H9 (cell line): ENCODE results near the gene MPP2. TPM values are rescaled to one million over a fixed set of nuclear protein-coding genes. Genes with fewer than 3 reads are reported as not detected.

ENCODE experiments used
- DNase-seq: peaks from one replicate; pipeline ENCODE4 v3.0.0-alpha.2; 2017
- H2AFZ ChIP-seq: one replicate; pipeline ENCODE4 v1.6.1; 2013; ENCODE audit warnings: mild to moderate bottlenecking, low read length, control low read depth, moderate library complexity
- H2AK5ac ChIP-seq: 2 replicates; pipeline ENCODE4 v1.6.1; 2013; ENCODE audit warnings: low read length, control low read depth, mixed read lengths; ENCODE audit not compliant: insufficient read length
- H2BK120ac ChIP-seq: one replicate; pipeline ENCODE4 v1.6.1; 2013; ENCODE audit warnings: low read depth, mild to moderate bottlenecking, low read length, control low read depth, inconsistent platforms; ENCODE audit not compliant: poor library complexity, severe bottlenecking
- H2BK12ac ChIP-seq: 2 replicates; pipeline ENCODE4 v1.6.1; 2013; ENCODE audit warnings: low read length, control low read depth, mixed read lengths, low read depth; ENCODE audit not compliant: insufficient read length
- H2BK15ac ChIP-seq: 2 replicates; pipeline ENCODE4 v1.6.1; 2013; ENCODE audit warnings: low read depth, low read length, control low read depth
- H2BK20ac ChIP-seq: one replicate; pipeline ENCODE4 v1.6.1; 2013; ENCODE audit warnings: low read depth, mild to moderate bottlenecking, low read length, control low read depth, inconsistent platforms; ENCODE audit not compliant: poor library complexity, severe bottlenecking
- H2BK5ac ChIP-seq: 2 replicates; pipeline ENCODE4 v1.6.1; 2013; ENCODE audit warnings: low read length, control low read depth, mixed read lengths; ENCODE audit not compliant: insufficient read length
- H3K14ac ChIP-seq: 2 replicates; pipeline ENCODE4 v1.6.1; 2013; ENCODE audit warnings: low read length, control low read depth; ENCODE audit not compliant: insufficient read depth
- H3K18ac ChIP-seq: 2 replicates; pipeline ENCODE4 v1.6.1; 2013; ENCODE audit warnings: low read depth, mild to moderate bottlenecking, mixed read lengths, low read length, control low read depth; ENCODE audit not compliant: insufficient read length
- H3K23ac ChIP-seq: 2 replicates; pipeline ENCODE4 v1.6.1; 2013; ENCODE audit warnings: low read length, control low read depth, mixed read lengths, low read depth; ENCODE audit not compliant: insufficient read length
- H3K23me2 ChIP-seq: 2 replicates; pipeline ENCODE4 v1.6.1; 2013; ENCODE audit warnings: low read depth, mild to moderate bottlenecking, mixed read lengths, low read length, control low read depth; ENCODE audit not compliant: insufficient read length, poor library complexity, severe bottlenecking
- H3K27ac ChIP-seq: 2 replicates; pipeline ENCODE4 v1.5.1; 2013; ENCODE audit warnings: low read length, control low read depth, mixed read lengths, low read depth; ENCODE audit not compliant: insufficient read length
- H3K27me3 ChIP-seq: 2 replicates; pipeline ENCODE4 v1.6.1; 2013; ENCODE audit warnings: low read length, control low read depth, inconsistent platforms; ENCODE audit not compliant: insufficient read depth
- H3K4ac ChIP-seq: 2 replicates; pipeline ENCODE4 v1.6.1; 2013; ENCODE audit warnings: low read depth, mild to moderate bottlenecking, control low read depth, inconsistent platforms, low read length, moderate library complexity
- H3K4me1 ChIP-seq: 2 replicates; pipeline ENCODE4 v1.6.1; 2013; ENCODE audit warnings: low read length, control low read depth, inconsistent platforms; ENCODE audit not compliant: insufficient read depth
- H3K4me2 ChIP-seq: 2 replicates; pipeline ENCODE4 v1.6.1; 2013; ENCODE audit warnings: low read length, control low read depth, mixed read lengths; ENCODE audit not compliant: insufficient read length, insufficient read depth
- H3K56ac ChIP-seq: 2 replicates; pipeline ENCODE4 v1.6.1; 2013; ENCODE audit warnings: low read depth, mild to moderate bottlenecking, mixed read lengths, low read length, control low read depth; ENCODE audit not compliant: insufficient read length
- H3K79me1 ChIP-seq: 2 replicates; pipeline ENCODE4 v1.6.1; 2013; ENCODE audit warnings: low read depth, mild to moderate bottlenecking, moderate library complexity, low read length, control low read depth, inconsistent platforms; ENCODE audit not compliant: insufficient read depth, poor library complexity, severe bottlenecking
- H3K79me2 ChIP-seq: 2 replicates; pipeline ENCODE4 v1.6.1; 2013; ENCODE audit warnings: low read length, control low read depth, inconsistent platforms; ENCODE audit not compliant: insufficient read depth
- H3K9ac ChIP-seq: 2 replicates; pipeline ENCODE4 v1.6.1; 2013; ENCODE audit warnings: low read length, control low read depth, mixed read lengths; ENCODE audit not compliant: insufficient read length; ENCODE audit errors: extremely low read depth
- H3K9me3 ChIP-seq: one replicate; pipeline ENCODE4 v1.6.1; 2013; ENCODE audit warnings: low read depth, low read length, inconsistent platforms; ENCODE audit not compliant: control insufficient read depth
- H3T11ph ChIP-seq: one replicate; pipeline ENCODE4 v1.6.1; 2013; ENCODE audit warnings: mild to moderate bottlenecking, low read length, control low read depth, inconsistent platforms
- H4K20me1 ChIP-seq: one replicate; pipeline ENCODE4 v1.6.1; 2013; ENCODE audit not compliant: control insufficient read depth, insufficient read length, insufficient read depth
- H4K5ac ChIP-seq: 2 replicates; pipeline ENCODE4 v1.6.1; 2013; ENCODE audit warnings: low read depth, mild to moderate bottlenecking, mixed read lengths, low read length, control low read depth; ENCODE audit not compliant: insufficient read length
- H4K8ac ChIP-seq: replicated peaks from 2 replicates; pipeline ENCODE4 v1.6.1; 2013; ENCODE audit warnings: low read length, control low read depth, mixed read lengths, low read depth; ENCODE audit not compliant: insufficient read length
- H4K91ac ChIP-seq: 2 replicates; pipeline ENCODE4 v1.6.1; 2013; ENCODE audit warnings: low read depth, mild to moderate bottlenecking, moderate library complexity, mixed read lengths, low read length, control low read depth; ENCODE audit not compliant: insufficient read length
- H3K27ac Mint-ChIP-seq, 3 experiments: 2 replicates in 2 of 3; 3 replicates in 1 of 3; pipeline ENCODE4 v1.8.0; 2020 to 2021; ENCODE audit warnings: mixed read lengths in 3 of 3, mild to moderate bottlenecking in 1 of 3, moderate library complexity in 1 of 3
- H3K27me3 Mint-ChIP-seq: 2 replicates; pipeline ENCODE4 v1.8.0; 2021; ENCODE audit warnings: low read depth, mild to moderate bottlenecking, moderate library complexity, mixed read lengths
- H3K36me3 Mint-ChIP-seq, 3 experiments: 2 replicates in 2 of 3; 3 replicates in 1 of 3; pipeline ENCODE4 v1.8.0; 2020 to 2021; ENCODE audit warnings: low read depth in 3 of 3, mixed read lengths in 3 of 3; ENCODE audit not compliant: insufficient read depth in 1 of 3
- H3K4me1 Mint-ChIP-seq, 2 experiments: 2 replicates each; pipeline ENCODE4 v1.8.0; 2020; ENCODE audit warnings: mixed read lengths in 2 of 2
- H3K4me3 Mint-ChIP-seq, 2 experiments: 2 replicates in 1 of 2; 3 replicates in 1 of 2; pipeline ENCODE4 v1.8.0; 2020 to 2021; ENCODE audit warnings: mild to moderate bottlenecking in 2 of 2, mixed read lengths in 2 of 2, moderate library complexity in 1 of 2
- H3K9me3 Mint-ChIP-seq, 2 experiments: 2 replicates in 1 of 2; 3 replicates in 1 of 2; pipeline ENCODE4 v1.8.0; 2020; ENCODE audit warnings: mild to moderate bottlenecking in 2 of 2, mixed read lengths in 2 of 2, moderate library complexity in 1 of 2
- CTCF ChIP-seq: fragments of 200-600 bp; sonication (generic); conservative IDR thresholded peaks from 3 replicates; pipeline ENCODE4 v1.8.0; 2021; ENCODE audit warnings: antibody characterized with exemption, mild to moderate bottlenecking
- WGBS: extraction: QIAGEN DNeasy Blood & Tissue Kit; methylation state at CpG from one replicate; pipeline ENCODE4 v1.1.7; 2013; ENCODE audit warnings: missing lambda C conversion rate, low lambda C conversion rate, mixed read lengths; ENCODE audit not compliant: insufficient read length; ENCODE audit errors: extremely low coverage; 5-methylcytosine and 5-hydroxymethylcytosine counted together
- total RNA-seq: library from RNA; stranded (reverse); gene quantifications from 2 replicates; pipeline ENCODE4 v1.2.1, GENCODE V29; 2021

Gene MPP2
- total RNA-seq, 1 experiment from 2014 or later = 16.3 TPM

DNA sequence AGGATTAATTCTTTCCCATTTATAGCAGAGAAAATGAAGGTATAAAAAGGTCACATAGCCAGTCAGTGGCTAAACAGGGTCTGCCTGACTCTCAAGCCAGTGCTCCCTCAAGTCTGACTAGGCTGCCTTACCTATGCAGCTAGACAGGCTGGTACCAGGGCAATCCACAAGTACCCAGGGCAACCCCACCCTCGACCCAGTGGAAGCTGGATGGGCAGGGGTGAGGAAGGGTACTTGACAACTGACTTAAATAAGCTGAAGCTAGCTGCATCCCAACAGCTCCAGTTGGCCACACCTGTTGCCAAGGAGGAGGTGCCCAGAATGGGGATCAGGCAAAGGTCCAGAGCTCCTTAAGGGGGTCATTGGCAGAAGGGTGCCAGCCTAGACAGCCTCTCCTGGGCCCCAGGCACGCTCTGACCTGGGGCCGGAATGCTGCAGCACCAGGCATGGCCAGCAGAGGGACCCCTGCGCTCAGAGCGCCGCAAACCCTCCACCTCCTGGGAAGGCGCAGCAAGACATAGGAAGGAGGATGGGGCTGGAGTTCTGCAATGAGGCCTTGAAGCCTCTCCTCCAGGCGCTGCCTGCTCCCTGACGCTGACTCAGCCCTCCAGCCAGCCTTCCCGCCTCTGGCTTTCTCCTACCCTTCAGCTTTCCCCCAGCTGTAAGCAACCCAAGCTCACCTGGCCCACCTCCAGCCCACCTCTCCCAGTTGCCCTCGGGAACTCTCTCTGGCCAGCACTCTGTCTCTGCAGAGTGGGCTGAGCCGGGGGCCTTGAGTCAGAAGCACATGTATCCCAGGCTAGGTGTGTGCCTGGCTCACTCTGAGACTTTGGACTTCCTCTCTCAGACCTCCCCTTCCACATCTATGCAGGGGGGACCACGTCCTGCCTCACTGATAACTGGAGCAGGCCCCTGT lies 28.8 kb downstream of the MPP2 start:
- Histone ChIP-seq H3K4ac (no peak overlapping the region), H3K9me3 (no peaks in the 10 kb centered on the region), H2AFZ (no peak overlapping the region), H3K56ac (no peak overlapping the region), H3K18ac (no peak overlapping the region), H4K91ac (no peak overlapping the region), H2BK12ac (no peak overlapping the region), H3K27ac (no peak overlapping the region), H2BK5ac (no peak overlapping the region), H3K4me1 (peaks cover 3% of the 10 kb centered on the region; the same call in 1 of the 2 replicates), H2BK15ac (no peak overlapping the region), H3K23ac (no peak overlapping the region), H3K79me2 (no peaks in the 10 kb centered on the region), H4K20me1 (peaks cover 4% of the 10 kb centered on the region), H3K4me2 (no peak overlapping the region), H3K14ac (no peak overlapping the region), H2AK5ac (no peak overlapping the region), H3K9ac (no peak overlapping the region), H2BK20ac (no peak overlapping the region), H3K27me3 (no peaks in the 10 kb centered on the region), H3T11ph (no peak overlapping the region), H4K5ac (no peak overlapping the region), H3K23me2 (no peaks in the 10 kb centered on the region), H3K79me1 (no peaks in the 10 kb centered on the region), H2BK120ac (no peak overlapping the region), H4K8ac (no peak overlapping the region)
- H3K4me1 Mint-ChIP-seq = peaks cover 9 to 14% of the 10 kb centered on the region in 2 experiments
- DNase-seq = peak; percentile 94
- H3K36me3 Mint-ChIP-seq = peaks cover 5 to 14% (median 13%) of the 10 kb centered on the region in 3 experiments; a peak in 5 of 7 replicates
- H3K4me3 Mint-ChIP-seq = no peak overlapping the region
- peaks cover 3% of the 10 kb centered on the region for H3K27me3 Mint-ChIP-seq
- peak overlapping the region in 2 of 3 experiments; percentile 45 to 65; a peak in 5 of 7 replicates for H3K27ac Mint-ChIP-seq
- WGBS = no CpG with 5 or more reads among the region's 13 CpGs
- TF ChIP-seq CTCF = peak; percentile 93
- H3K9me3 Mint-ChIP-seq = no peaks in the 10 kb centered on the region
